Panc1 (cell line): Measurements from ENCODE around the gene DUT. TPM values are rescaled to one million over a fixed set of nuclear protein-coding genes. Genes with fewer than 3 reads are reported as not detected.
A peak's percentile ranks its signal among the peaks of the same experiment; 100 is the strongest.

Experiments
- ATAC-seq: fragments of 200-7000 bp; cut with Tn5 transposase; 2 replicates; pipeline ENCODE4 v1.9.1; 2020; ENCODE audit warnings: mild to moderate bottlenecking, moderate library complexity
- BruUV-seq: library from RNA; stranded (reverse); fragments of 400-500 nt; replicated peaks from 2 replicates; lab custom pipeline; 2021; lab: Mats Ljungman, UMichigan
- CTCF ChIA-PET: fragments of 300-600 bp; sonication (Branson Sonifier 250); formaldehyde crosslinking; loops from one replicate; lab custom pipeline; 2022; ENCODE audit warnings: antibody characterized with exemption; lab: Charles Lee
- POLR2A ChIA-PET: fragments of 300-600 bp; sonication (Branson Sonifier 250); formaldehyde crosslinking; loops from one replicate; lab custom pipeline; 2022; ENCODE audit warnings: antibody characterized with exemption; lab: Charles Lee
- DNase-seq: peaks from one replicate; pipeline ENCODE4 v3.0.0-alpha.2; 2010; ENCODE audit warnings: low read depth, low spot score
- H3K27ac ChIP-seq: 2 replicates; pipeline ENCODE4 v1.5.1; 2011; ENCODE audit warnings: mild to moderate bottlenecking, low read length, inconsistent platforms
- H3K27me3 ChIP-seq: fragments of 200-500 bp; sonication (Bioruptor generic); 2 replicates; pipeline ENCODE4 v1.6.0; 2014; ENCODE audit warnings: low read length, inconsistent platforms; ENCODE audit not compliant: control insufficient read depth, insufficient read depth
- H3K36me3 ChIP-seq: fragments of 200-500 bp; sonication (Bioruptor generic); 2 replicates; pipeline ENCODE4 v1.5.1; 2014; ENCODE audit warnings: inconsistent platforms, mild to moderate bottlenecking, low read length, moderate library complexity; ENCODE audit not compliant: control insufficient read depth, insufficient read depth
- H3K4me1 ChIP-seq: 2 replicates; pipeline ENCODE4 v1.5.1; 2011; ENCODE audit warnings: inconsistent platforms, mild to moderate bottlenecking, low read length, moderate library complexity; ENCODE audit not compliant: control insufficient read depth, insufficient read depth
- H3K4me3 ChIP-seq, 2 experiments: 2 replicates each; pipeline ENCODE4 v1.5.1; 2011 to 2012; ENCODE audit warnings: low read depth in 2 of 2, low read length in 2 of 2, mild to moderate bottlenecking in 2 of 2, inconsistent platforms in 1 of 2, moderate library complexity in 1 of 2
- H3K9me3 ChIP-seq: fragments of 200-500 bp; sonication (Bioruptor generic); 2 replicates; pipeline ENCODE4 v1.5.1; 2014; ENCODE audit warnings: low read depth, mild to moderate bottlenecking, inconsistent platforms, low read length, moderate library complexity; ENCODE audit not compliant: control insufficient read depth, insufficient read depth
- POLR2AphosphoS5 ChIP-seq: IDR thresholded peaks from 2 replicates; pipeline ENCODE4 v1.6.1; 2012; ENCODE audit warnings: mild to moderate bottlenecking, low read depth, low read length, moderate library complexity
- REST ChIP-seq, 2 experiments: IDR thresholded peaks; 2 replicates each; pipeline ENCODE4 v1.6.1; 2011 to 2012; ENCODE audit warnings: low read depth in 2 of 2, control low read depth in 1 of 2, low read length in 1 of 2, mild to moderate bottlenecking in 1 of 2, moderate library complexity in 1 of 2; ENCODE audit not compliant: insufficient read depth in 1 of 2
- SIN3A ChIP-seq: IDR thresholded peaks from 2 replicates; pipeline ENCODE4 v1.6.1; 2012; ENCODE audit warnings: low read depth, mild to moderate bottlenecking, low read length, moderate library complexity, borderline replicate concordance; ENCODE audit not compliant: insufficient read depth
- TCF7L2 ChIP-seq: IDR thresholded peaks from 2 replicates; pipeline ENCODE4 v1.6.1; 2011; ENCODE audit warnings: mild to moderate bottlenecking, low read depth, low read length, inconsistent platforms
- in situ Hi-C: cut with HindIII; loops from 2 replicates; pipeline ENCODE4 v1.10.0; 2016; ENCODE audit warnings: low sequenced_read_pairs, low pct_unique_long_range_greater_than_20kb
- intact Hi-C: fragments of 100-400 bp; cut with micrococcal nuclease; formaldehyde crosslinking; loops from one replicate; pipeline ENCODE4 v1.10.0; 2022; ENCODE audit not compliant: unreplicated experiment
- total RNA-seq: library from RNA; stranded (reverse); gene quantifications from one replicate; pipeline ENCODE4 v1.2.1, GENCODE V29; 2021; ENCODE audit not compliant: unreplicated experiment
- TF ChIP-seq, protein P1 (sequence below): fragments of 450-650 bp; IDR thresholded peaks from 2 replicates; pipeline ENCODE4 v1.5.1; 2017; ENCODE audit warnings: mild to moderate bottlenecking

Gene DUT
- total RNA-seq, 1 experiment from 2014 or later, result 220 TPM

DNA sequence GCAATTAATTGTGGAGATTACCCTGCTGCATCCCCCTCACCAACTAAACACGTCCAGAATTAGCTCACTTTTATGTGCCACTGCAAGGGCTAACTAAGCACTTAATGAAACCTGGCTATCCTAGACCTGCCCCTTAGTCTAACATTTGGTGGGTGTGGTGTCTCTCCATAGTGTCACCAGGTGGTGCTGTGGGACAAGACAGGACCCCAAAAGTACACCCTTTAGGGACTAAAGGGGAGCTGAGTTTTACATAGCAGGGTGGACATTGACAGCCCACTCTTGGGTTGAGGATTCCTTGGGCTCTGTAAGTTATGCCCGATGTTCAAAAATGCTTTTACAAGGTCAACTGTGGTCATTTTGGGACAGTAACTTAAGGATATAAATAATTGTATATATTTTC lies 5.7 kb downstream of the DUT start:
- DNase-seq (no peak), ATAC-seq (no peak)
- BruUV-seq, result no TSS peak
- POLR2A ChIA-PET, result no interaction called here
- peaks cover 11% of the 10 kb centered on the region; the same call in 1 of the 2 replicates for H3K4me1 ChIP-seq
- peaks cover 58% of the 10 kb centered on the region for H3K36me3 ChIP-seq
- H3K27ac ChIP-seq, result no peak overlapping the region
- in situ Hi-C loops (no loop called here), intact Hi-C loops (no loop called here)
- no peaks in the 10 kb centered on the region for H3K27me3 ChIP-seq
- no peak overlapping the region for H3K4me3 ChIP-seq
- H3K9me3 ChIP-seq, result no peaks in the 10 kb centered on the region
- CTCF ChIA-PET, result interaction anchor here (0.8 to 1.2 kb wide), 2 partner anchors 16 kb away, joined by 4 read pairs; no protein-coding TSS in a partner anchor
- no peak for TF ChIP-seq SIN3A
- TF ChIP-seq, protein P1, sequence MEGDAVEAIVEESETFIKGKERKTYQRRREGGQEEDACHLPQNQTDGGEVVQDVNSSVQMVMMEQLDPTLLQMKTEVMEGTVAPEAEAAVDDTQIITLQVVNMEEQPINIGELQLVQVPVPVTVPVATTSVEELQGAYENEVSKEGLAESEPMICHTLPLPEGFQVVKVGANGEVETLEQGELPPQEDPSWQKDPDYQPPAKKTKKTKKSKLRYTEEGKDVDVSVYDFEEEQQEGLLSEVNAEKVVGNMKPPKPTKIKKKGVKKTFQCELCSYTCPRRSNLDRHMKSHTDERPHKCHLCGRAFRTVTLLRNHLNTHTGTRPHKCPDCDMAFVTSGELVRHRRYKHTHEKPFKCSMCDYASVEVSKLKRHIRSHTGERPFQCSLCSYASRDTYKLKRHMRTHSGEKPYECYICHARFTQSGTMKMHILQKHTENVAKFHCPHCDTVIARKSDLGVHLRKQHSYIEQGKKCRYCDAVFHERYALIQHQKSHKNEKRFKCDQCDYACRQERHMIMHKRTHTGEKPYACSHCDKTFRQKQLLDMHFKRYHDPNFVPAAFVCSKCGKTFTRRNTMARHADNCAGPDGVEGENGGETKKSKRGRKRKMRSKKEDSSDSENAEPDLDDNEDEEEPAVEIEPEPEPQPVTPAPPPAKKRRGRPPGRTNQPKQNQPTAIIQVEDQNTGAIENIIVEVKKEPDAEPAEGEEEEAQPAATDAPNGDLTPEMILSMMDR, result peak; percentile 65

GRCh38 chr15:48337607-48338006 lies 6.4 kb downstream of the DUT start:
- CTCF ChIA-PET, result interaction anchor here (0.8 kb wide), 1 partner anchor 15 kb away, joined by 4 read pairs; no protein-coding TSS in a partner anchor
- no TSS peak for BruUV-seq
- POLR2A ChIA-PET, result no interaction called here

More at GRCh38 chr15:48337607-48338006, 6.4 kb downstream of the DUT start:
- Histone ChIP-seq H3K27me3 (no peaks in the 10 kb centered on the region), H3K36me3 (peaks cover 65% of the 10 kb centered on the region), H3K4me3 (no peak overlapping the region), H3K4me1 (peaks cover 10% of the 10 kb centered on the region; the same call in 1 of the 2 replicates), H3K9me3 (no peaks in the 10 kb centered on the region), H3K27ac (no peak overlapping the region)
- intact Hi-C loops, result no loop called here
- ATAC-seq (no peak), DNase-seq (no peak)
- in situ Hi-C loops, result no loop called here
- TF ChIP-seq REST (IDR thresholded peaks at IDR 0.05; ENCODE audit: insufficient read depth in 1 of 2, low read depth in 2 of 2, low read length in 1 of 2) (no peak), POLR2AphosphoS5 (no peak), TCF7L2 (no peak), SIN3A (no peak)
- TF ChIP-seq, protein P1, result no peak
